Neural cell (in vitro differentiated cells): Measurements from ENCODE around the gene SLC4A2. TPM values are rescaled to one million over a fixed set of nuclear protein-coding genes. Genes with fewer than 3 reads are reported as not detected.
"Not testable (repeated sequence)": the region's sequence is repeated elsewhere in the genome, so short reads cannot be mapped to it uniquely, and the experiment has no call there.

Experiments
- H2AFZ ChIP-seq: fragments of 200-600, 300-800 bp; sonication (generic), shearing (Covaris generic); 2 replicates; pipeline ENCODE4 v1.6.0; 2014; ENCODE audit warnings: low read depth, mild to moderate bottlenecking, antibody characterized with exemption, low read length, moderate library complexity
- H3F3A ChIP-seq: fragments of 200-600 bp; shearing (Covaris generic); 2 replicates; pipeline ENCODE4 v1.6.1; 2016; ENCODE audit warnings: mild to moderate bottlenecking, moderate library complexity, mixed read lengths, antibody characterized with exemption, low read length; ENCODE audit not compliant: insufficient read depth, poor library complexity, severe bottlenecking
- H3K27ac ChIP-seq: fragments of 200-600, 300-800 bp; sonication (generic), shearing (Covaris generic); 2 replicates; pipeline ENCODE4 v1.5.1; 2014; ENCODE audit warnings: mild to moderate bottlenecking, low read length, moderate library complexity
- H3K27me3 ChIP-seq: fragments of 300-800, 200-600 bp; sonication (generic), shearing (Covaris generic); 2 replicates; pipeline ENCODE4 v1.6.0; 2014; ENCODE audit warnings: mild to moderate bottlenecking, low read depth, low read length, moderate library complexity; ENCODE audit not compliant: insufficient read depth
- H3K36me3 ChIP-seq: fragments of 300-800, 200-600 bp; sonication (generic), shearing (Covaris generic); 2 replicates; pipeline ENCODE4 v1.5.1; 2014; ENCODE audit warnings: mild to moderate bottlenecking, antibody characterized with exemption, low read length, moderate library complexity; ENCODE audit not compliant: insufficient read depth
- H3K4me2 ChIP-seq: fragments of 300-800, 200-600 bp; sonication (generic), shearing (Covaris generic); 2 replicates; pipeline ENCODE4 v1.6.0; 2014; ENCODE audit warnings: mild to moderate bottlenecking, low read length
- H3K4me3 ChIP-seq: fragments of 300-800, 200-600 bp; sonication (generic), shearing (Covaris generic); 2 replicates; pipeline ENCODE4 v1.5.1; 2014; ENCODE audit warnings: mild to moderate bottlenecking, low read length, moderate library complexity
- H3K79me2 ChIP-seq: fragments of 200-600 bp; shearing (Covaris generic); replicated peaks from 2 replicates; pipeline ENCODE4 v1.6.0; 2014; ENCODE audit warnings: mild to moderate bottlenecking, low read length, moderate library complexity; ENCODE audit not compliant: insufficient read depth
- H3K9ac ChIP-seq: fragments of 300-800, 200-600 bp; sonication (generic), shearing (Covaris generic); 2 replicates; pipeline ENCODE4 v1.6.1; 2016; ENCODE audit warnings: mild to moderate bottlenecking, low read length, mixed read lengths
- H3K9me2 ChIP-seq: fragments of 200-600 bp; shearing (Covaris generic); 2 replicates; pipeline ENCODE4 v1.6.1; 2016; ENCODE audit warnings: mild to moderate bottlenecking, low read length, mixed read lengths; ENCODE audit not compliant: insufficient read depth
- H3K9me3 ChIP-seq: fragments of 200-600, 300-800 bp; sonication (generic), shearing (Covaris generic); 2 replicates; pipeline ENCODE4 v1.6.1; 2016; ENCODE audit warnings: mild to moderate bottlenecking, mixed run types, low read length, moderate library complexity, mixed read lengths
- H4K20me1 ChIP-seq: fragments of 200-600 bp; shearing (Covaris generic); 2 replicates; pipeline ENCODE4 v1.6.1; 2016; ENCODE audit warnings: mild to moderate bottlenecking, mixed run types; ENCODE audit not compliant: insufficient read depth
- CTCF ChIP-seq: fragments of 450-650 bp; IDR thresholded peaks from 2 replicates; pipeline ENCODE4 v1.5.1; 2014; ENCODE audit warnings: antibody characterized with exemption, mild to moderate bottlenecking, moderate library complexity; ENCODE audit not compliant: poor library complexity, severe bottlenecking
- EP300 ChIP-seq: fragments of 450-650 bp; conservative IDR thresholded peaks from 2 replicates; pipeline ENCODE4 v1.6.1; 2014; ENCODE audit warnings: antibody characterized with exemption, mild to moderate bottlenecking, moderate library complexity; ENCODE audit not compliant: poor library complexity, severe bottlenecking
- EZH2 ChIP-seq: fragments of 200-600, 300-800 bp; shearing (Covaris generic), sonication (generic); IDR thresholded peaks from 2 replicates; pipeline ENCODE4 v1.6.1; 2014; ENCODE audit warnings: antibody characterized with exemption, low read length, borderline replicate concordance, mild to moderate bottlenecking; ENCODE audit not compliant: insufficient read depth, poor library complexity, severe bottlenecking
- POLR2AphosphoS5 ChIP-seq: IDR thresholded peaks from 2 replicates; pipeline ENCODE4 v1.6.1; 2012
- RAD21 ChIP-seq: fragments of 450-650 bp; conservative IDR thresholded peaks from 2 replicates; pipeline ENCODE4 v1.6.1; 2014; ENCODE audit warnings: antibody characterized with exemption, mild to moderate bottlenecking, moderate library complexity
- REST ChIP-seq: IDR thresholded peaks from 2 replicates; pipeline ENCODE4 v1.6.1; 2012; ENCODE audit warnings: borderline replicate concordance
- SMC3 ChIP-seq: fragments of 450-650 bp; conservative IDR thresholded peaks from 2 replicates; pipeline ENCODE4 v1.6.1; 2014; ENCODE audit warnings: antibody characterized with exemption, mild to moderate bottlenecking, moderate library complexity; ENCODE audit not compliant: poor library complexity
- TAF1 ChIP-seq: IDR thresholded peaks from 2 replicates; pipeline ENCODE4 v1.6.1; 2012; ENCODE audit warnings: low read depth
- polyA plus RNA-seq: library from polyadenylated mRNA; depleted of rRNA; stranded (reverse); fragments of >200 nt; gene quantifications from 2 replicates; pipeline ENCODE4 v1.2.3, GENCODE V29; 2014

The SLC4A2 gene
- polyA plus RNA-seq, 1 donor from 2014 or later = 2.4 TPM

DNA sequence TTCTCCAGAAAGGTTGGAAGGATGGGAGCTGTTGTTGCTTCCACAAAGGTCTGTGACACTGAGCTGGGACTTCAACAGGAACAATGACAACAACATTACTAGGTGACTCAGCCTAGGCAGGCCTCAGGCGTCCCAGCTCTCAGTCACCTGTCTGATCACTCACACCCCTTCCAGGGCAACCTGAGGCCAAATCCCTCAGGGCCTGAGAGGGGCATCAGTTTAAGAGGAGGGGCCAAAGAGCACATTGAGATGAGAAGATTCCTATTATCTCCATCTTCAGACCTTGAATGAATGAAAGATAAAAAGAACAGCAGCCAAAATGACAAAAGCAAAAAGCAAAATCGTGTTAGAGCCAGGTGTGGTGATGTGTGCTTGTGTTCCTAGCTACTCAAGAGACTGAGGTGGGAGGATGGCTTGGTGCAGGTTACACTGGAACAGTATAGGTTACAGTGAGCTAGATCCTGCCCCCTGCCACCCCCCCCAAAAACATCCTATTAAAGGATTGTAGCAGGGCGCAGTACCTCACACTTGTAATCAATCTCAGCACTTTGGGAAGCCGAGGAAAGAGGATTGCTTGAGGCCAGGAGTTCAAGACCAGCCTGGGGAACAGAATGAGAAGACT lies 34.8 kb upstream of the SLC4A2 start, which contains the start of gene ATG9B:
TSS of gene ATG9B (minus strand) at position 60 of the 622 bp plus-strand sequence. CDS start 71 bp downstream, outside the sequence.
- H3K9me3 ChIP-seq = no peaks in the 10 kb centered on the region
- no peaks in the 10 kb centered on the region for H3K36me3 ChIP-seq
- no peak for TF ChIP-seq REST
- TF ChIP-seq TAF1 = no peak
- TF ChIP-seq EP300 = no peak
- TF ChIP-seq CTCF = no peak
- no peak for TF ChIP-seq POLR2AphosphoS5
- TF ChIP-seq SMC3 = no peak
- H4K20me1 ChIP-seq = no peaks in the 10 kb centered on the region
- no peaks in the 10 kb centered on the region for H3F3A ChIP-seq
- no peak within 1 kb of the TSS for H3K9ac ChIP-seq
- no peak within 1 kb of the TSS for H2AFZ ChIP-seq
- no peak within 1 kb of the TSS for H3K27ac ChIP-seq
- H3K79me2 ChIP-seq = peaks cover 3% of the 10 kb centered on the region
- H3K4me3 ChIP-seq = no peak within 1 kb of the TSS
- H3K27me3 ChIP-seq = peaks cover 7% of the 10 kb centered on the region
- H3K4me2 ChIP-seq = no peak within 1 kb of the TSS
- H3K9me2 ChIP-seq = no peaks in the 10 kb centered on the region

DNA sequence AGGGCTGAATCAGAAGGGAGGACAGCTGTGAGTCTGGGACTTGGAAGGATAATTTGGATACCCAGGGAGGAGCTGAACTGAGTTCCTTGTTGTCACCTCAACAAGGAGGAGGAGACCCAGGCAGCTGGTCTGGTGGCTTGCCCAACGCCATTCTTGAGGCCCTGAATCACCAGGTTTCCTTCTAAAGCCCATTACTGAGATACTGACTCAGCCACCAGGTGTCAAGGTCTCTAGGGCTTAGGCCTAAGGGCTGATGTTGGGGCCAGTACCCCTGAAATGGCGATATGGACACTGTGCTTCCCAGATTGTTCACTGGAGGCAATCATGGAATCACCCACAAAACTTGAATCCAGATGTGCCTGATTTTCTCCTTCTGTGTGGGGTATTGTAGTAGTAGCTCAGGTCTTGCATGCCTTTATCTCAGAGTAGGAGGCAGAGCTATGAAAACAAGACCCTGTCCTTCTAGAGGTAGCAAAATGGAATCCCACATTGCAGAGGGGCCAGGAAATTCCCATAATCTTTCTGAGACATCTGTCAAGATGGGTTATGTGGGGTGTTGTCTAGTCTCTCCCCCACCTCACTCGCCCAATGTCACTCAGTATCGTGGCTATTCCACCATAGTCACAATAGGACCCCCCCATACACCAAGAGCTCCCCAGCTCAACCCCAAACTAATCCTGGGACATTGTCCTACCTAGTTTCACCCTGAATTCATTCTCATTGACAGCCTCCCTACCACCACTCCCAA lies 33.3 kb upstream of the SLC4A2 start:
- Histone ChIP-seq H2AFZ (no peak overlapping the region), H3K9ac (no peak overlapping the region), H3K79me2 (peaks cover 3% of the 10 kb centered on the region), H3K4me2 (no peak overlapping the region), H3K9me2 (no peaks in the 10 kb centered on the region), H3K4me3 (no peak overlapping the region), H3K27ac (no peak overlapping the region), H4K20me1 (no peaks in the 10 kb centered on the region), H3K36me3 (no peaks in the 10 kb centered on the region), H3K9me3 (no peaks in the 10 kb centered on the region), H3F3A (no peaks in the 10 kb centered on the region), H3K27me3 (no peaks in the 10 kb centered on the region)
- no peak for TF ChIP-seq EZH2
- no peak for TF ChIP-seq RAD21
- no peak for TF ChIP-seq POLR2AphosphoS5

- H3K27me3 ChIP-seq, H3K9me2 ChIP-seq, H3F3A ChIP-seq, H3K36me3 ChIP-seq, H3K9me3 ChIP-seq, H4K20me1 ChIP-seq, H3K79me2 ChIP-seq: not testable (repeated sequence)
- H3K4me3 ChIP-seq = peak overlapping the region; percentile 78
- H3K27ac ChIP-seq = peak overlapping the region; percentile 45
- H3K9ac ChIP-seq = peak overlapping the region; percentile 69
- peak overlapping the region; percentile 67 for H3K4me2 ChIP-seq
- H2AFZ ChIP-seq = peak overlapping the region; percentile 56
These were observed 32.3 kb upstream of the SLC4A2 start for GRCh38 chr7:151026771-151027727.

DNA sequence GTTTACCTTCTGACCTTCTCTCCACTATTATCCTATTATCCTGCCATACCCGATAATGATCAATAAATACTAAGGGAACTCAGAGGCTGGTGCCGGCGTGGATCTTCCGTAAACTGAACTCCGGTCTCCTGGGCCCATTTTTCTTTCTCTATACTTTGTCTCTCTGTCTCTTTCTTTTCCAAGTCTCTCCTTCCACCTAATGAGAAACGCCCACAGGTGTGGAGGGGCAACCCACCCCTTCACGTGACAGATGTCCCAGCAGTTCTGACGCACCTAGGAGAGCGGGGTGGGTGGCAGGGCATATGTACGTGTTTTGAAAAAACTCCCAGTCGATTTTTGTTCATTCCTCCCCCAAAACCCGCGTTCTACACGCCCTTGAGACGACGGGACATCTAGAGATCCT lies 31.7 kb upstream of the SLC4A2 start:
- H3K27ac ChIP-seq = peak overlapping the region; percentile 45
- not testable (repeated sequence) for H4K20me1 ChIP-seq, H3F3A ChIP-seq, H3K9me2 ChIP-seq, H3K27me3 ChIP-seq, H3K79me2 ChIP-seq, H3K9me3 ChIP-seq, H3K36me3 ChIP-seq
- peak overlapping the region; percentile 69 for H3K9ac ChIP-seq
- H3K4me2 ChIP-seq = peak overlapping the region; percentile 67
- H2AFZ ChIP-seq = peak overlapping the region; percentile 56
- peak overlapping the region; percentile 78 for H3K4me3 ChIP-seq
